RWPE1 (cell line): ENCODE measurements around the gene TLR2.
"Not testable (repeated sequence)": the region's sequence is repeated elsewhere in the genome, so short reads cannot be mapped to it uniquely, and the experiment has no call there.

Experiments used
- CTCF ChIA-PET: fragments of 350-600 bp; sonication (Branson Sonifier 250); formaldehyde crosslinking; extraction: SDS; loops from one replicate; lab custom pipeline; 2021; lab: Yijun Ruan, JAX
- POLR2A ChIA-PET: fragments of 400-600 bp; formaldehyde crosslinking; extraction: SDS; loops from one replicate; lab custom pipeline; 2020; ENCODE audit warnings: antibody characterized with exemption; ENCODE audit not compliant: low non-redundant PET; lab: Yijun Ruan, JAX
- DNase-seq: peaks from one replicate; pipeline ENCODE4 v3.0.0; 2012; ENCODE audit warnings: low spot score
- H3K27ac ChIP-seq: fragments of 450-650 bp; 2 replicates; pipeline ENCODE4 v1.5.1; 2017
- CTCF ChIP-seq: fragments of 450-650 bp; conservative IDR thresholded peaks from 2 replicates; pipeline ENCODE4 v1.5.1; 2017; ENCODE audit warnings: low read depth, mild to moderate bottlenecking

TLR2 gene

GRCh38 chr4:153655928-153656327, 28.2 kb upstream of the TLR2 start:
- peak overlapping the region; percentile 67 for H3K27ac ChIP-seq
- no peak for TF ChIP-seq CTCF
- CTCF ChIA-PET = no interaction called here
- DNase-seq = no peak
- POLR2A ChIA-PET = no interaction called here

GRCh38 chr4:153661215-153661822, 22.8 kb upstream of the TLR2 start:
- ChIA-PET CTCF (no interaction called here), POLR2A (no interaction called here)
- TF ChIP-seq CTCF = no peak
- H3K27ac ChIP-seq = no peak overlapping the region
- no peak for DNase-seq

- no peak for TF ChIP-seq CTCF
- ChIA-PET CTCF (no interaction called here), POLR2A (no interaction called here)
Measured at GRCh38 chr4:153661908-153662307, 22.2 kb upstream of the TLR2 start.

GRCh38 chr4:153663667-153664066, 20.4 kb upstream of the TLR2 start:
- DNase-seq = no peak
- TF ChIP-seq CTCF = no peak
- ChIA-PET POLR2A (no interaction called here), CTCF (no interaction called here)
- no peak overlapping the region for H3K27ac ChIP-seq

More at GRCh38 chr4:153661908-153662307, 22.2 kb upstream of the TLR2 start:
- DNase-seq = no peak
- no peak overlapping the region for H3K27ac ChIP-seq

- CTCF ChIA-PET = interaction anchor here (0.6 kb wide), 1 partner anchor 32 kb away, joined by 4 read pairs; no protein-coding TSS in a partner anchor
- DNase-seq, POLR2A ChIA-PET, H3K27ac ChIP-seq: not testable (repeated sequence)
Measured at GRCh38 chr4:153666505-153666904, 17.6 kb upstream of the TLR2 start.

- CTCF ChIA-PET = no interaction called here
- POLR2A ChIA-PET = no interaction called here
- no peak for TF ChIP-seq CTCF
- DNase-seq = no peak
- H3K27ac ChIP-seq = no peak overlapping the region
Measured at GRCh38 chr4:153668647-153669046, 15.4 kb upstream of the TLR2 start.

GRCh38 chr4:153669838-153670237, 14.2 kb upstream of the TLR2 start:
- H3K27ac ChIP-seq = no peak overlapping the region
- no peak for TF ChIP-seq CTCF
- POLR2A ChIA-PET = no interaction called here
- CTCF ChIA-PET = no interaction called here
- no peak for DNase-seq
